ENCODE measurements around the gene DDOST.

The DDOST gene

GRCh38 chr1:20661207-20662109, at the start of gene DDOST:
Gene DDOST, minus strand, starts transcription at chr1:20661369. Its CDS starts 19 bp downstream, at chr1:20661350.
- no peaks in the 10 kb centered on the region for H3K9me3 Mint-ChIP-seq
- H3K4me3 Mint-ChIP-seq = peak within 1 kb of the TSS; percentile 96
- peaks cover 44% of the 10 kb centered on the region for H3K4me1 Mint-ChIP-seq
- peak within 1 kb of the TSS; percentile 98 for H3K27ac Mint-ChIP-seq
- H3K27me3 Mint-ChIP-seq = no peaks in the 10 kb centered on the region
- peaks cover 3% of the 10 kb centered on the region for H3K36me3 Mint-ChIP-seq

- no peak overlapping the region for H3K4me3 Mint-ChIP-seq
- H3K4me1 Mint-ChIP-seq = no peaks in the 10 kb centered on the region
- no peaks in the 10 kb centered on the region for H3K9me3 Mint-ChIP-seq
- no peaks in the 10 kb centered on the region for H3K36me3 Mint-ChIP-seq
- H3K27me3 Mint-ChIP-seq = peaks cover 4% of the 10 kb centered on the region
- H3K27ac Mint-ChIP-seq = no peak overlapping the region
These were observed 49.5 kb upstream of the DDOST start for GRCh38 chr1:20710469-20711284.

GRCh38 chr1:20709868-20710267, 48.7 kb upstream of the DDOST start:
- no peak overlapping the region for H3K27ac Mint-ChIP-seq
- H3K36me3 Mint-ChIP-seq = no peaks in the 10 kb centered on the region
- no peak overlapping the region for H3K4me3 Mint-ChIP-seq
- H3K4me1 Mint-ChIP-seq = no peaks in the 10 kb centered on the region
- peaks cover under 1% of the 10 kb centered on the region for H3K27me3 Mint-ChIP-seq
- H3K9me3 Mint-ChIP-seq = no peaks in the 10 kb centered on the region

GRCh38 chr1:20708891-20709290, 47.7 kb upstream of the DDOST start:
- Mint-ChIP-seq H3K27ac (no peak overlapping the region), H3K27me3 (no peaks in the 10 kb centered on the region), H3K9me3 (no peaks in the 10 kb centered on the region), H3K4me3 (no peak overlapping the region), H3K4me1 (no peaks in the 10 kb centered on the region), H3K36me3 (no peaks in the 10 kb centered on the region)

- no peaks in the 10 kb centered on the region for H3K4me1 Mint-ChIP-seq
- H3K36me3 Mint-ChIP-seq = no peaks in the 10 kb centered on the region
- no peaks in the 10 kb centered on the region for H3K9me3 Mint-ChIP-seq
- H3K4me3 Mint-ChIP-seq = no peak overlapping the region
- H3K27ac Mint-ChIP-seq = no peak overlapping the region
- no peaks in the 10 kb centered on the region for H3K27me3 Mint-ChIP-seq
These were observed 46.9 kb upstream of the DDOST start for GRCh38 chr1:20708057-20708456.

- H3K4me1 Mint-ChIP-seq = no peaks in the 10 kb centered on the region
These were observed 45.7 kb upstream of the DDOST start for GRCh38 chr1:20706841-20707240.

GRCh38 chr1:20705203-20705755, 44.1 kb upstream of the DDOST start:
- no peak overlapping the region for H3K4me3 Mint-ChIP-seq
- H3K4me1 Mint-ChIP-seq = no peaks in the 10 kb centered on the region
- H3K36me3 Mint-ChIP-seq = no peaks in the 10 kb centered on the region
- no peaks in the 10 kb centered on the region for H3K9me3 Mint-ChIP-seq
- no peaks in the 10 kb centered on the region for H3K27me3 Mint-ChIP-seq
- no peak overlapping the region for H3K27ac Mint-ChIP-seq

More at GRCh38 chr1:20706841-20707240, 45.7 kb upstream of the DDOST start:
- Mint-ChIP-seq H3K27me3 (no peaks in the 10 kb centered on the region), H3K36me3 (no peaks in the 10 kb centered on the region), H3K27ac (no peak overlapping the region), H3K4me3 (no peak overlapping the region), H3K9me3 (no peaks in the 10 kb centered on the region)

GRCh38 chr1:20704390-20705202, 43.4 kb upstream of the DDOST start:
- no peaks in the 10 kb centered on the region for H3K4me1 Mint-ChIP-seq

GRCh38 chr1:20703124-20703756, 42.1 kb upstream of the DDOST start:
- H3K27ac Mint-ChIP-seq = no peak overlapping the region
- no peaks in the 10 kb centered on the region for H3K4me1 Mint-ChIP-seq
- no peaks in the 10 kb centered on the region for H3K27me3 Mint-ChIP-seq
- H3K36me3 Mint-ChIP-seq = no peaks in the 10 kb centered on the region
- no peak overlapping the region for H3K4me3 Mint-ChIP-seq
- no peaks in the 10 kb centered on the region for H3K9me3 Mint-ChIP-seq

More at GRCh38 chr1:20704390-20705202, 43.4 kb upstream of the DDOST start:
- no peaks in the 10 kb centered on the region for H3K27me3 Mint-ChIP-seq
- H3K27ac Mint-ChIP-seq = no peak overlapping the region
- no peaks in the 10 kb centered on the region for H3K36me3 Mint-ChIP-seq
- no peaks in the 10 kb centered on the region for H3K9me3 Mint-ChIP-seq
- no peak overlapping the region for H3K4me3 Mint-ChIP-seq

- H3K9me3 Mint-ChIP-seq = no peaks in the 10 kb centered on the region
- no peaks in the 10 kb centered on the region for H3K4me1 Mint-ChIP-seq
- H3K27me3 Mint-ChIP-seq = no peaks in the 10 kb centered on the region
- no peak overlapping the region for H3K4me3 Mint-ChIP-seq
- H3K36me3 Mint-ChIP-seq = no peaks in the 10 kb centered on the region
- peak overlapping the region; percentile 39 for H3K27ac Mint-ChIP-seq
These were observed 41.2 kb upstream of the DDOST start for GRCh38 chr1:20702416-20702815.

- Mint-ChIP-seq H3K9me3 (no peaks in the 10 kb centered on the region), H3K36me3 (no peaks in the 10 kb centered on the region), H3K27me3 (no peaks in the 10 kb centered on the region), H3K27ac (no peak overlapping the region), H3K4me1 (no peaks in the 10 kb centered on the region), H3K4me3 (no peak overlapping the region)
These were observed 40.7 kb upstream of the DDOST start for GRCh38 chr1:20701847-20702246.

GRCh38 chr1:20701446-20701845, 40.3 kb upstream of the DDOST start:
- H3K27me3 Mint-ChIP-seq = no peaks in the 10 kb centered on the region
- H3K27ac Mint-ChIP-seq = no peak overlapping the region
- H3K4me3 Mint-ChIP-seq = no peak overlapping the region
- no peaks in the 10 kb centered on the region for H3K36me3 Mint-ChIP-seq
- no peaks in the 10 kb centered on the region for H3K9me3 Mint-ChIP-seq
- peaks cover under 1% of the 10 kb centered on the region for H3K4me1 Mint-ChIP-seq

- Mint-ChIP-seq H3K27me3 (no peaks in the 10 kb centered on the region), H3K9me3 (no peaks in the 10 kb centered on the region), H3K27ac (no peak overlapping the region), H3K4me3 (no peak overlapping the region), H3K36me3 (no peaks in the 10 kb centered on the region), H3K4me1 (peaks cover 4% of the 10 kb centered on the region)
These were observed 39.6 kb upstream of the DDOST start for GRCh38 chr1:20700636-20701215.

GRCh38 chr1:20699558-20699957, 38.4 kb upstream of the DDOST start:
- Mint-ChIP-seq H3K9me3 (no peaks in the 10 kb centered on the region), H3K4me3 (no peak overlapping the region), H3K4me1 (peaks cover 4% of the 10 kb centered on the region), H3K27ac (no peak overlapping the region), H3K36me3 (no peaks in the 10 kb centered on the region), H3K27me3 (no peaks in the 10 kb centered on the region)

Measured in activated naive CD4-positive, alpha-beta T cell treated with anti-CD3 and anti-CD28 coated beads, Interleukin-2, amount 50 U/mL, for 24 hours (primary cell).